MM.1S (cell line): ENCODE measurements around the gene RAB11FIP5.
A peak's percentile ranks its signal among the peaks of the same experiment; 100 is the strongest.

Source experiments
- DNase-seq: peaks from one replicate; pipeline ENCODE4 v3.0.0-alpha.2; 2015
- H2AFZ ChIP-seq: fragments of 300-600 bp; sonication (generic); 2 replicates; pipeline ENCODE4 v1.6.0; 2016; ENCODE audit warnings: antibody characterized with exemption, low read length
- H3F3A ChIP-seq: fragments of 300-600 bp; sonication (generic); 2 replicates; pipeline ENCODE4 v1.6.1; 2016; ENCODE audit warnings: mild to moderate bottlenecking, antibody characterized with exemption, low read length, moderate library complexity, mixed read lengths; ENCODE audit not compliant: insufficient read depth
- H3K27ac ChIP-seq: fragments of 300-600 bp; sonication (generic); 2 replicates; pipeline ENCODE4 v1.5.1; 2016; ENCODE audit warnings: mild to moderate bottlenecking, low read length
- H3K27me3 ChIP-seq: fragments of 300-600 bp; sonication (generic); replicated peaks from 2 replicates; pipeline ENCODE4 v1.6.0; 2016; ENCODE audit warnings: low read length; ENCODE audit not compliant: insufficient read depth
- H3K36me3 ChIP-seq: fragments of 300-600 bp; sonication (generic); replicated peaks from 2 replicates; pipeline ENCODE4 v1.6.1; 2016; ENCODE audit warnings: mild to moderate bottlenecking, low read length, mixed read lengths; ENCODE audit not compliant: insufficient read depth
- H3K4me1 ChIP-seq: fragments of 300-600 bp; sonication (generic); 2 replicates; pipeline ENCODE4 v1.6.1; 2016; ENCODE audit warnings: low read length, mixed read lengths
- H3K4me2 ChIP-seq: fragments of 300-600 bp; sonication (generic); 2 replicates; pipeline ENCODE4 v1.6.0; 2016; ENCODE audit warnings: low read depth, low read length
- H3K4me3 ChIP-seq: fragments of 300-600 bp; sonication (generic); 2 replicates; pipeline ENCODE4 v1.5.1; 2016; ENCODE audit warnings: low read length, mixed read lengths
- H3K79me2 ChIP-seq: fragments of 300-600 bp; sonication (generic); 2 replicates; pipeline ENCODE4 v1.6.1; 2016; ENCODE audit warnings: mixed run types, low read length, mixed read lengths
- H3K9ac ChIP-seq: fragments of 300-600 bp; sonication (generic); 2 replicates; pipeline ENCODE4 v1.6.1; 2016; ENCODE audit warnings: low read length, mixed read lengths
- H3K9me2 ChIP-seq: fragments of 300-600 bp; sonication (generic); replicated peaks from 2 replicates; pipeline ENCODE4 v1.6.1; 2016; ENCODE audit warnings: mild to moderate bottlenecking, low read length, mixed read lengths; ENCODE audit not compliant: insufficient read depth
- H3K9me3 ChIP-seq: fragments of 300-600 bp; sonication (generic); replicated peaks from 2 replicates; pipeline ENCODE4 v1.6.1; 2016; ENCODE audit warnings: mild to moderate bottlenecking, low read length, mixed read lengths; ENCODE audit not compliant: insufficient read depth
- H4K20me1 ChIP-seq: fragments of 300-600 bp; sonication (generic); 2 replicates; pipeline ENCODE4 v1.6.1; 2016; ENCODE audit warnings: mild to moderate bottlenecking, low read length, moderate library complexity, mixed read lengths; ENCODE audit not compliant: insufficient read depth
- CTCF ChIP-seq: fragments of 300-600 bp; sonication (generic); IDR thresholded peaks from 2 replicates; pipeline ENCODE4 v1.5.1; 2016; ENCODE audit warnings: antibody characterized with exemption, low read length, mixed read lengths
- EZH2 ChIP-seq: fragments of 300-600 bp; sonication (generic); optimal IDR thresholded peaks from 2 replicates; pipeline ENCODE3; 2017; ENCODE audit warnings: low read depth, mild to moderate bottlenecking, antibody characterized with exemption, low read length, mixed read lengths
- EZH2phosphoT487 ChIP-seq: fragments of 300-600 bp; sonication (generic); IDR thresholded peaks from 2 replicates; pipeline ENCODE4 v1.6.1; 2018; ENCODE audit warnings: antibody characterized with exemption, low read length

Gene RAB11FIP5

DNA sequence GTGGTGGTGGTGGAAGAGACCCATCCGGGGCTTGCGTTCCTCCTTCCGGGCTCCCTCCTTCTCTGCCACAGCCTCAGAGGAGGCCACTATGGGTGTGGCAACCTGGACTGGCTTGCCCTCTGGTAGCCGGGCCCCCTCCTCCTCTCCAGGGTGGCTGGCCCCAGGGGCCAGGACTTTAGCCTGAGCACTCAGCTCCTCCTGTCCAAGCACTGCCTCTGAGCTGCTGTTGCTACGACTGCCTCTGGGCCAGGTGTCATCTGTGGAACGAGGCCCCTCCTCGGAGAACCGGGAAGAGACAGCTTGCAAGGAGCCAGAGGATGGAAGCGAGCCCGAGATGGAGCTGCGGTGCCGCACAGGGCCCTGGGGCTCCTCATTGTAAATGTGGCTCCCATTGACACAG lies 24.5 kb downstream of the RAB11FIP5 start:
- H3K4me1 ChIP-seq = no peaks in the 10 kb centered on the region
- no peak for DNase-seq
- H3K36me3 ChIP-seq = no peaks in the 10 kb centered on the region
- H3K9me3 ChIP-seq = no peaks in the 10 kb centered on the region
- H4K20me1 ChIP-seq = no peaks in the 10 kb centered on the region; the same call in 1 of the 2 replicates
- H3K4me2 ChIP-seq = no peak overlapping the region
- no peaks in the 10 kb centered on the region for H3F3A ChIP-seq
- H3K9ac ChIP-seq = no peak overlapping the region
- no peaks in the 10 kb centered on the region for H3K9me2 ChIP-seq
- TF ChIP-seq EZH2phosphoT487 = no peak
- TF ChIP-seq EZH2 = no peak
- TF ChIP-seq CTCF = no peak
- H3K79me2 ChIP-seq = peaks cover 3% of the 10 kb centered on the region; the same call in 1 of the 2 replicates
- no peaks in the 10 kb centered on the region for H3K27me3 ChIP-seq
- no peak overlapping the region for H3K4me3 ChIP-seq
- no peak overlapping the region for H3K27ac ChIP-seq
- H2AFZ ChIP-seq = no peak overlapping the region

DNA sequence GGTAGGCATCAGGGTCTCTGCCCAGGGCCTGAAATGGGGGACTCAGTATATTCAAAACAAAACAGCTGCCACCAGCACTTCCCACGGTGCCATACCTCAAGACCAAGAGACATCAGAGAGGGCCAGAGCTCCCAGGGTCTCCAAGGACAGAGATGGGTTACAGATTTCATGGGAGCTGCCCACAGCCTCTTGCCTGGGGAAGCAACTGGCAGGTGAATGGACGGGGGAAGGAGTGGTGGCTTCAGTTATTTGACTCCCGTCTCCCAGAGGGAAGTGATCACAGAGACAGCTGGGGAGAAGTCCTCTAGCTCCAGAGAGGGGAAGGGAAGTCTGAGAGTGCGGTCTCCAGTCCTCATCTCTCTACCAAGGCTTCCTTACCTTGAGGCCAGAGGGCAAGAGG lies 25.4 kb downstream of the RAB11FIP5 start:
- Histone ChIP-seq H4K20me1 (no peaks in the 10 kb centered on the region; the same call in 1 of the 2 replicates), H3K36me3 (no peaks in the 10 kb centered on the region)
- DNase-seq = no peak

GRCh38 chr2:73085691-73086090 lies 27.1 kb downstream of the RAB11FIP5 start:
- TF ChIP-seq CTCF (peak; percentile 91), EZH2phosphoT487 (no peak), EZH2 (no peak)

More for the DNA sequence above, 25.4 kb downstream of the RAB11FIP5 start:
- Histone ChIP-seq H3K27ac (no peak overlapping the region), H3K9me3 (no peaks in the 10 kb centered on the region), H3K4me3 (no peak overlapping the region), H2AFZ (no peak overlapping the region), H3K9me2 (no peaks in the 10 kb centered on the region), H3F3A (no peaks in the 10 kb centered on the region), H3K4me1 (no peaks in the 10 kb centered on the region), H3K4me2 (no peak overlapping the region), H3K9ac (no peak overlapping the region), H3K79me2 (peaks cover 3% of the 10 kb centered on the region; the same call in 1 of the 2 replicates), H3K27me3 (no peaks in the 10 kb centered on the region)
- no peak for TF ChIP-seq EZH2
- no peak for TF ChIP-seq EZH2phosphoT487
- no peak for TF ChIP-seq CTCF

More at GRCh38 chr2:73085691-73086090, 27.1 kb downstream of the RAB11FIP5 start:
- H3K79me2 ChIP-seq = 0 out of 2 replicates have a peak, but pooled peaks cover 3% of the 10 kb centered on the region
- H3K4me3 ChIP-seq = no peak overlapping the region
- H3K27ac ChIP-seq = no peak overlapping the region
- no peaks in the 10 kb centered on the region for H3K9me2 ChIP-seq
- H3K27me3 ChIP-seq = no peaks in the 10 kb centered on the region
- H3K9me3 ChIP-seq = no peaks in the 10 kb centered on the region
- no peak overlapping the region for H3K9ac ChIP-seq
- no peaks in the 10 kb centered on the region for H3F3A ChIP-seq
- DNase-seq = peak; percentile 73
- H3K4me2 ChIP-seq = no peak overlapping the region
- no peaks in the 10 kb centered on the region; the same call in 1 of the 2 replicates for H4K20me1 ChIP-seq
- no peak overlapping the region for H2AFZ ChIP-seq
- H3K4me1 ChIP-seq = no peaks in the 10 kb centered on the region
- no peaks in the 10 kb centered on the region for H3K36me3 ChIP-seq
